Gastroesophageal sphincter (tissue), 4 donors: ENCODE measurements around the gene HPN. TPM values are rescaled to one million over a fixed set of nuclear protein-coding genes. Genes with fewer than 3 reads are reported as not detected.
"Not testable (repeated sequence)": the region's sequence is repeated elsewhere in the genome, so short reads cannot be mapped to it uniquely, and the experiment has no call there.

Experiments used
- ATAC-seq: fragments of 150-250 bp; one replicate; pipeline ENCODE4 v1.9.1; 2016; ENCODE audit warnings: mild to moderate bottlenecking, moderate library complexity
- H3K27ac ChIP-seq, 4 donors: fragments of 200-600 bp; sonication (generic) in 3 of 4; 1 replicate in 3 of 4; 2 replicates in 1 of 4; pipeline ENCODE4 v1.5.1; 2016 to 2019
- H3K27me3 ChIP-seq: fragments of 200-600 bp; sonication (generic); one replicate; pipeline ENCODE4 v1.5.1; 2019
- H3K36me3 ChIP-seq, 2 donors: fragments of 200-600 bp; sonication (generic); one replicate each; pipeline ENCODE4 v1.5.1; 2019; ENCODE audit warnings: control low read depth in 1 of 2
- H3K4me1 ChIP-seq, 3 donors: fragments of 200-600 bp; sonication (generic); 1 replicate in 2 of 3; 2 replicates in 1 of 3; pipeline ENCODE4 v1.5.1; 2016 to 2019; ENCODE audit warnings: control low read depth in 2 of 3
- H3K4me3 ChIP-seq, 2 donors: fragments of 200-600 bp; sonication (generic); one replicate each; pipeline ENCODE4 v1.5.1; 2019; ENCODE audit warnings: mild to moderate bottlenecking in 1 of 2, moderate library complexity in 1 of 2
- H3K9me3 ChIP-seq, 3 donors: fragments of 200-600 bp; sonication (generic); one replicate each; pipeline ENCODE4 v1.5.1; 2017 to 2019; ENCODE audit warnings: control low read depth in 2 of 3
- CTCF ChIP-seq, 4 experiments: fragments of 200-600 bp in 2 of 4; fragments of 450-650 bp in 2 of 4; sonication (generic) in 1 of 4; IDR thresholded peaks; one replicate each; pipeline ENCODE4 v1.5.1; 2017 to 2019; ENCODE audit warnings: antibody characterized with exemption in 4 of 4, mild to moderate bottlenecking in 2 of 4, moderate library complexity in 2 of 4
- EP300 ChIP-seq: sonication (generic); formaldehyde crosslinking; IDR thresholded peaks from one replicate; pipeline ENCODE4 v1.6.1; 2017; ENCODE audit warnings: antibody characterized with exemption, mild to moderate bottlenecking
- POLR2A ChIP-seq, 2 donors: fragments of 450-650 bp; IDR thresholded peaks; one replicate each; pipeline ENCODE4 v1.6.1; 2017; ENCODE audit warnings: antibody characterized with exemption in 2 of 2, mild to moderate bottlenecking in 2 of 2, moderate library complexity in 1 of 2
- POLR2AphosphoS5 ChIP-seq: sonication (generic); formaldehyde crosslinking; IDR thresholded peaks from one replicate; pipeline ENCODE4 v1.6.1; 2017; ENCODE audit warnings: antibody characterized with exemption
- WGBS, 2 donors: methylation state at CpG; one replicate each; pipeline ENCODE4 v1.1.5; 2018; ENCODE audit warnings: low coverage in 1 of 2; 5-methylcytosine and 5-hydroxymethylcytosine counted together
- total RNA-seq, 4 donors: library from RNA; depleted of rRNA; stranded (reverse); fragments of >200 nt; gene quantifications; one replicate each; pipeline ENCODE4 v1.1.0, GENCODE V29; 2016

HPN gene
- total RNA-seq, 4 donors from 2014 or later = 0.17 to 1.2 (median 0.27) TPM; not detected in 1

GRCh38 chr19:35098413-35099049 lies 57.0 kb downstream of the HPN start:
- Histone ChIP-seq H3K4me3 (no peak overlapping the region), H3K27me3 (no peaks in the 10 kb centered on the region), H3K4me1 (no peaks in the 10 kb centered on the region), H3K36me3 (no peaks in the 10 kb centered on the region), H3K9me3 (no peaks in the 10 kb centered on the region), H3K27ac (no peak overlapping the region)
- TF ChIP-seq POLR2AphosphoS5 = no peak
- TF ChIP-seq EP300 = no peak
- no peak for TF ChIP-seq CTCF (IDR thresholded peaks at IDR 0.05)
- TF ChIP-seq POLR2A (IDR thresholded peaks at IDR 0.05) = no peak
- WGBS, 2 donors = 44 to 78% methylated on average over 7 to 14 of the region's 29 CpGs
- ATAC-seq = no peak

GRCh38 chr19:35099155-35099896 lies 57.8 kb downstream of the HPN start:
- no peak for ATAC-seq
- whole genome bisulfite sequencing, 2 donors = 75% methylated on average over 3 to 15 of the region's 21 CpGs

GRCh38 chr19:35099897-35100275 lies 58.4 kb downstream of the HPN start:
- WGBS, 2 donors = 100% methylated on average over 3 of the region's 13 CpGs; no CpG with 5 or more reads in 1 of the 2 donors
- no peaks in the 10 kb centered on the region for H3K4me1 ChIP-seq
- TF ChIP-seq POLR2AphosphoS5 = no peak
- no peak for TF ChIP-seq POLR2A (IDR thresholded peaks at IDR 0.05)
- TF ChIP-seq EP300 = no peak
- TF ChIP-seq CTCF (IDR thresholded peaks at IDR 0.05) = no peak
- H3K4me3 ChIP-seq = no peak overlapping the region
- no peak for ATAC-seq
- no peaks in the 10 kb centered on the region for H3K36me3 ChIP-seq
- no peaks in the 10 kb centered on the region for H3K9me3 ChIP-seq
- H3K27ac ChIP-seq = no peak overlapping the region
- H3K27me3 ChIP-seq = no peaks in the 10 kb centered on the region

More at GRCh38 chr19:35099155-35099896, 57.8 kb downstream of the HPN start:
- H3K9me3 ChIP-seq = no peaks in the 10 kb centered on the region
- no peaks in the 10 kb centered on the region for H3K27me3 ChIP-seq
- no peak overlapping the region for H3K27ac ChIP-seq
- no peaks in the 10 kb centered on the region for H3K36me3 ChIP-seq
- TF ChIP-seq POLR2AphosphoS5 (no peak), CTCF (IDR thresholded peaks at IDR 0.05) (no peak), EP300 (no peak), POLR2A (IDR thresholded peaks at IDR 0.05) (no peak)
- no peak overlapping the region for H3K4me3 ChIP-seq
- no peaks in the 10 kb centered on the region for H3K4me1 ChIP-seq

GRCh38 chr19:35100588-35101533 lies 59.3 kb downstream of the HPN start:
- Histone ChIP-seq H3K4me3 (no peak overlapping the region), H3K4me1 (no peaks in the 10 kb centered on the region), H3K27me3 (no peaks in the 10 kb centered on the region), H3K9me3 (no peaks in the 10 kb centered on the region), H3K27ac (no peak overlapping the region), H3K36me3 (no peaks in the 10 kb centered on the region)
- no peak for ATAC-seq
- 54 to 74% methylated on average over 7 to 9 of the region's 16 CpGs for WGBS, 2 donors
- no peak for TF ChIP-seq POLR2A (IDR thresholded peaks at IDR 0.05)
- TF ChIP-seq CTCF (IDR thresholded peaks at IDR 0.05) = no peak
- TF ChIP-seq POLR2AphosphoS5 = no peak
- TF ChIP-seq EP300 = no peak

- not testable (repeated sequence) for ATAC-seq, H3K9me3 ChIP-seq, H3K4me3 ChIP-seq, H3K27ac ChIP-seq, H3K36me3 ChIP-seq, H3K4me1 ChIP-seq, H3K27me3 ChIP-seq
- 85 to 100% methylated on average over 5 to 6 of the region's 10 CpGs for WGBS, 2 donors
Observed at GRCh38 chr19:35101949-35102348, 60.4 kb downstream of the HPN start.

GRCh38 chr19:35103614-35104013 lies 62.1 kb downstream of the HPN start:
- 56 to 67% methylated on average over 4 to 5 of the region's 10 CpGs for WGBS, 2 donors
- not testable (repeated sequence) for H3K4me1 ChIP-seq, H3K4me3 ChIP-seq, H3K27ac ChIP-seq, ATAC-seq, H3K36me3 ChIP-seq, H3K9me3 ChIP-seq, H3K27me3 ChIP-seq
